Kidney capillary endothelial cell (primary cell): ENCODE measurements around the gene FERMT3.
A peak's percentile ranks its signal among the peaks of the same experiment; 100 is the strongest.

ENCODE experiments used
- DNase-seq: peaks from one replicate; pipeline ENCODE4 v3.0.0-alpha.2; 2018; ENCODE audit warnings: low spot score

FERMT3 gene

DNA sequence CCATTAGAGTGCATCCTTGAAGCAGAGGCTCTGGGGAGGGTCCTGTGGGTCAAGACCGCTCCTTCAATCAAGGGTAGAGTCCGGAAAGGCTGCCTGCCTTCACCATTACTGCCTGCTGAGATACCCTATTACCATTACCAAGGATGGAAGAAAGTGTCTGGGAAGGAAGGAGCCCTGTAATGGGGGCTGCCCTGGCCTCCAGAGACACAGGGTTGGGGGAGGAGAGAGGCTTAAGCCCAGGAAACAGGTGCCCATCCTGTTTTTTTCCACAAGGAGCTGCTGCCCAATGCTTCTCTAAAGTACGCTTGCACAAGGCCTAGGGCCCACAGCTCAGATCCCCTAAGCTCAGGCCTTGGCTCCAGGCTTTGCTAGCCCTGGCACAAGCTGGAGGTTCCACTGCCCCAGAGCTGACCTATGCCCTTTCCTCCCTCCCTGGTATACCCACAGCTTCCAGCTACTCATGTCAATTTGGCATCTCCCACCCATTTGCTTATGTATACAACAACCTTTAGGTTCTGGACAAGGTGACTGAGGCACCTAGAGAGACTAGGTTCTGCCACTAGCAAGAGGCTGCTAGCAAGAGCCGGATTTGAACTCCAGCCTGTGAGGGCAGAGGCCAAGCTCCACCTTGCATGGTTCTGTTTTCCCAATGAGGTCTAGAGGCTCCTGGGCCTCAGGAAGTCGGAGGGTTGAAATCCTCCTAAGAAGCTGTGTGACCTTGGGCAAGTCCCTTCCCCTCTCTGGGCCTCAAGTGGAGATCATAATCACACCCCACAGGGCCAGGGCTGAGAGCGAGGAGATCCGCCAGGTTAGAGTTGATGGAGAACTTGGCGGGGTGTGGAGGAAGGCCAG lies 43.3 kb downstream of the FERMT3 start:
- no peak for DNase-seq

- DNase-seq, result no peak
Observed at GRCh38 chr11:64250415-64251015, 44.0 kb downstream of the FERMT3 start.

DNA sequence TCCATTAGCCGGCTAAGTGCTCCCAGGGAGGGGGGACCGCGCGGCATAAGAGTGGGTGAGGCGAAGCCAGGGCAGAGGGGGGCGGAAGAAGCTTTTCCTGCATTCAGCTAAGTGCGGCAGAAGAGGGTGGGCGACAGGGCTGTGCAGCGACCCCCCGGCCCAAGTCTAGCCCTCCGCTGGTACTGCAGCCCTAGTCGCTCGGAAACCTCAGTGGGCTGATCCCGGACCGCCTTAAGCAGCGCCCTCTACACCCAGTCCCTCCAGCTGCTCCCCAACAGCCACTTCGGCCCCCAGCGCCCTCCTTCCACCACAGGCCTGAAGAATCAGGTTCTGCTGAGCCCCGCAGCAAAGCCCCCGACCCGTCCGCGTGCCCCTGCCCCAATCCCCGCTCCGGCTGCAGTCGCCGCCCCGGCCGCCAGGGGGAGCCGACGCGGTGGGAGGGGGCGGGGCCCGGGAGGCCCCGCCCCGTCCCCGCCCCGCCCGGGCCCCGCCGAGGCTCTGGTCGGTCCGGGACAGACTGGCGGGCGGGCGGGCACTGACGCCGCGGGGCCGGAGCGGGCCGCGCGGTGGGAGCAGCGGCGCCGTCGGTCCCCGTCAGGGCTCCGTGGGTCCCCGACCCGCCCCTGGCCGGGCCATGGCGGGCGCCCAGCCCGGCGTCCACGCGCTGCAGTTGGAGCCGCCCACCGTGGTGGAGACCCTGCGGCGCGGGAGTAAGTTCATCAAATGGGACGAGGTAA lies 44.7 kb downstream of the FERMT3 start, which contains the start of gene PLCB3:
Gene PLCB3, plus strand, starts transcription at position 515 of the 737 bp plus-strand sequence. Its CDS starts 120 bp downstream, at position 635.
- no peak for DNase-seq

- DNase-seq, result no peak
Observed at GRCh38 chr11:64251753-64252002, 45.2 kb downstream of the FERMT3 start.

- DNase-seq, result no peak
Observed at GRCh38 chr11:64252003-64252872, 45.7 kb downstream of the FERMT3 start.

GRCh38 chr11:64253043-64253442 lies 46.5 kb downstream of the FERMT3 start:
- DNase-seq, result no peak

DNA sequence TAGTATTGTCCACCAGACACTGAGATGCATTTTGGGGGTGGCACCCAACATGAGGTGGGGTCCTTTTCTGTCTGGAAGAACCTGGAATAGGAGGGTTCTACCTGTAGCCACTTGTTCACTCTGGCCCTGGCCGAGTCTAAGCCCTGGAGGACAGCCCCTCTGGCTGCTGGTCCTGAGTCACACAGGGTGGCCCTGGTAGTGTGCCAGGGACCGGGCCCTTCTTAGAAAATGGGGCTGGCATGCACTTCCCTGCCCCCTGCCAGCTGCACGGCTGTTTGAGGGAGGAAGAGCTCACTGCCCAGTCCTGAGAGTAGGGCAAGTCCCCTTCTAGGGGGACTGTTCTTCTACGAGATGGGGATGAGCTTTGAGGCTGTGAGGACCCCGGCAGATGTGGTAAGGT lies 47.0 kb downstream of the FERMT3 start:
- DNase-seq, result no peak

- no peak for DNase-seq
Observed at GRCh38 chr11:64254326-64254725, 47.8 kb downstream of the FERMT3 start.

- no peak for DNase-seq
Observed at GRCh38 chr11:64255135-64256128, 48.9 kb downstream of the FERMT3 start.

DNA sequence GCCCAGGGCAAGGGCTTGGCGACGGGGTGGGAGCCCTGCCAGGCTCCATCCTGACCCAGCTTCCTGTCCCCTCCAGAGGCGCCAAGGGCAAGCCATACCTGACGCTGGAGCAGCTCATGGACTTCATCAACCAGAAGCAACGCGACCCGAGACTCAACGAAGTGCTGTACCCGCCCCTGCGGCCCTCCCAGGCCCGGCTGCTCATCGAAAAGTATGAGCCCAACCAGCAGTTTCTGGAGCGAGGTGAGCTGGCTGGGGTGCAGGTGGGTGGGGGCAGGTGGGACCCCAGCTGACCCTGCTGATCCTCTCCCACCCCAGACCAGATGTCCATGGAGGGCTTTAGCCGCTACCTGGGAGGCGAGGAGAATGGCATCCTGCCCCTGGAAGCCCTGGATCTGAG lies 49.8 kb downstream of the FERMT3 start:
- DNase-seq, result no peak

DNA sequence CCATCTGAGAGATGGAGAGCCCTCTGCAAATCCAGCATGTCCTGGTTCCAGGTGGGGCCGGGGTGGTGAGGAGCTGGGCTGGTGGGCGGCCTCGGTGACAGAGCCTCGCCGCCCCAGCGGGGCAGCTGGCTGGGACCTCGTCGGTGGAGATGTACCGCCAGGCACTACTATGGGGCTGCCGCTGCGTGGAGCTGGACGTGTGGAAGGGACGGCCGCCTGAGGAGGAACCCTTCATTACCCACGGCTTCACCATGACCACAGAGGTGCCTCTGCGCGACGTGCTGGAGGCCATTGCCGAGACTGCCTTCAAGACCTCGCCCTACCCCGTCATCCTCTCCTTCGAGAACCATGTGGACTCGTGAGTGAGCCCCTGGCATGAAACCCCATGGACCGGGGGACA lies 51.8 kb downstream of the FERMT3 start:
- DNase-seq, result no peak

DNA sequence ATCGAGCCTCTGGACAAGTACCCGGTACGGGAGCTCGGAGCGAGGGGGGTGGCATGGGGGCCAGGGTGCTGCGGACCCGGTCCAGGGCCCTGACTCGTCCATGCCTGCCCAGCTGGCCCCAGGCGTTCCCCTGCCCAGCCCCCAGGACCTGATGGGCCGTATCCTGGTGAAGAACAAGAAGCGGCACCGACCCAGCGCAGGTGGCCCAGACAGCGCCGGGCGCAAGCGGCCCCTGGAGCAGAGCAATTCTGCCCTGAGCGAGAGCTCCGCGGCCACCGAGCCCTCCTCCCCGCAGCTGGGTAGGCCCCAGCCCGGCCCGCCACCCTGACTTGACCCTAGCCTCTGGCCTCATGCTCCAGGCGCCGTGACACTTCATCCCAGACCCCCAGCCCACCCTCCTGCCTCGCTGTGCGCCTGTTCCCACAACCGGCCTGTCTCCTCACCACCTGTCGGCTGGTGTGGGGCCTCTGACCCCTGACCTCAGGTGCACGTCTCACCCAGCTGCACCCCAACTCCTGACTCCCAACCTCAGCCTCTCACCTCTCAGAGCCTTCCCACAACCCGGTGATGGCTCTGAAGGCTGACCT lies 52.5 kb downstream of the FERMT3 start:
- DNase-seq, result no peak

DNA sequence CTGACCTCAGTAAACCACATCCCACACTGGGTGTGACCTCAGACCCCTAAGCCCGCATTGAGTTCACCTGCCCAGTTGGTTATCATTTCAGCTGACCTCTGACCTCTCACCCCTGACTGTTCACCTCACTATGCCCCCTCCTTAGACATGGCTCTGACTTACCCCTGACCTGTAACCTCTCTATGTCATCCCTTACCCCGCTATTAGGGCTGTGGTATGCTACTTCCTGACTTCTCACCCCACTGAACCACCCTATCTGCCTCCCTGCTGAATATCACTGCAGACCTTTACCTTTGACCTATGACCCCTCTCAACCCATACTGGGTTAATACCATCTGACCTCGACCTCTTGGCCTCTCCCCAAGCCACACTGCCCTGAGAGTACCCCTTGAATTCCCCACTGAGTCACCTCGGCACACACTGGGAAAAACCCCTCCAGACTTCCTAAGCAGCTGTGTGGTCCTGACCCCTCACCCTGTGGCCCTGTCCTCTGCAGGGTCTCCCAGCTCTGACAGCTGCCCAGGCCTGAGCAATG lies 53.1 kb downstream of the FERMT3 start:
- DNase-seq, result no peak

DNA sequence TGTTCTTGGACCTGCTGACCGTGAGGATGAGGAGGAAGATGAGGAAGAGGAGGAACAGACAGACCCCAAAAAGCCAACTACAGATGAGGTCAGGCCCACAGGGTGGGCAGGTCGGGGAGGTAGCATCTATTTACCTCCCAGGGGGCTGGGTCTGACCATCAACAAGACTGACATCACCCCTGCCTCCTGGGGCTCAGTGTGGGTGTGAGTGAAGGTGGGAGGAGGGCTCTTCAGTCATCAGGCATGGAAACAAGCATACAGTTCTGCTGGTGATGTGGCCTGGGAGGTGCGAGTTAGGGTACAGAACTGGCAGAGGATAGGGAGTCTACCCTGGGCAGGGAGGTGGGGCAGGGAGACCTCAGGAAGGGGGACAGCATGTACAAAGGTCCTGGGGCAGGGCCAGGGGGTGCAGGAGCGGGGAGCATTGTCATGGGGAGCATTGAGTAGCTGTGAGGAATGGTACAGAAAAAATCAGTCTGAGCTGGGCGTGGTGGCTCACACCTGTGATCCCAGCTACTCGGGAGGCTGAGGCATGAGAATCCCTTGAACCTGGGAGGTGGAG lies 53.7 kb downstream of the FERMT3 start:
- DNase-seq, result no peak

DNA sequence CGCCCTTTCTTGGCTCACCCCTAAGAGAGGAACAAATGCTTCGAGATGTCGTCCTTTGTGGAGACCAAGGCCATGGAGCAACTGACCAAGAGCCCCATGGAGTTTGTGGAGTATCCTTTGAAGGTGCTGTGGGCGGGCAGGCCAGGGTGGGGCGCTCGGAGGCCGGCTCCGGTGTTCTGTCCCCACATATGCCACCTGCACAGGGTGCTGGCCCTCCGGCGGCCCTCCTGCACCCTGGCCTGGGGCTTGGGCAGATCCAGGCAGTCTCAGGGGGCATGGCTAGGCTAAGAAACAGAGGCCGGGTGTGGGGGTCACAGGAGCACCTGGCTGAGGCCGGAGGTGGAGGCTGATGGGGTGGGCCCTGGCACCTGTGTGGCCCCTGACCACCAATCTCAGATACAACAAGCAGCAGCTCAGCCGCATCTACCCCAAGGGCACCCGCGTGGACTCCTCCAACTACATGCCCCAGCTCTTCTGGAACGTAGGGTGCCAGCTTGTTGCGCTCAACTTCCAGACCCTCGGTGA lies 55.1 kb downstream of the FERMT3 start:
- DNase-seq, result no peak

DNA sequence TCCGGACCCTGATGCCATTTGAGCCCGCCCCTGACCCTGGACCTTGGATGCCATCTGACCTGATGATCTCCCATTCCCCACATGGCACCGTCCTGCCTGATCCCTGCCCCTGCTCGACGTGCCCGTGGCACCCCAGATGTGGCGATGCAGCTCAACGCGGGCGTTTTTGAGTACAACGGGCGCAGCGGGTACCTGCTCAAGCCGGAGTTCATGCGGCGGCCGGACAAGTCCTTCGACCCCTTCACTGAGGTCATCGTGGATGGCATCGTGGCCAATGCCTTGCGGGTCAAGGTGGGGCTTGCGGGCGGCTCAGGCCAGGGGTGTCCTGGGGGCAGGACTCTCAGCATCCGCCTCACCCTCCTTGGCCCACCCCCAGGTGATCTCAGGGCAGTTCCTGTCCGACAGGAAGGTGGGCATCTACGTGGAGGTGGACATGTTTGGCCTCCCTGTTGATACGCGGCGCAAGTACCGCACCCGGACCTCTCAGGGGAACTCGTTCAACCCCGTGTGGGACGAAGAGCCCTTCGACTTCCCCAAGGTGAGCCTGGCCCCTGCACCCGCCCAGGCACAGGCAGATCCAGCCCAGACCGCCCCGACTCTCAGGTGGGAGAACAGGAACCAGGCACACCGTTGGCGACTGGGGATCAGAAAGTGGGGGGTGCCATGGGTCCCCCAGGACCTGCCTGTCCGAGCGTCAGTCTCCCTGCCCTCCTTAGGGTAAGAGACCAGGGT lies 55.9 kb downstream of the FERMT3 start:
- DNase-seq, result no peak

GRCh38 chr11:64263021-64263946 lies 56.8 kb downstream of the FERMT3 start:
- DNase-seq, result peak; percentile 75

DNA sequence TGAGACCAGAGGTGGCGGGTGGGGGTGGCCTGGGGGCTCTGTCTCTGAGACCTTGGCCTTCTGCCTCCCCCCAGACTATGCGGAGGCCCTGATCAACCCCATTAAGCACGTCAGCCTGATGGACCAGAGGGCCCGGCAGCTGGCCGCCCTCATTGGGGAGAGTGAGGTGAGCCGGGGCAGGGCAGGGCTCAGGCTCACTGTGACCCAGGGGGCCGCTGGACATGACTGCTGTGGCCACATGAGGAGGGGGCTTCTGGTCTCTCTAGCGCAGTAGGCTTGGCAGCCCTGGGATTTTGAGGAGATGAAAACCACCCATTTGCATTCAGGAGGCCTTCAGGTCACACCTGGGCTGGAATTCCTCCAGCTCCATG lies 57.4 kb downstream of the FERMT3 start:
- no peak for DNase-seq
